GM21367 (cell line): Measurements from ENCODE around the gene MECR.
A peak's percentile ranks its signal among the peaks of the same experiment; 100 is the strongest.

Experiments
- ATAC-seq: cut with Tn5 transposase; IDR thresholded peaks from one replicate; pipeline ENCODE4 v1.9.1; 2021; ENCODE audit not compliant: unreplicated experiment

The MECR gene

GRCh38 chr1:29202584-29203340 is 28.0 kb downstream of the MECR start:
- ATAC-seq: no peak

- ATAC-seq: no peak
Observed at GRCh38 chr1:29202053-29202452, 28.7 kb downstream of the MECR start.

- ATAC-seq: no peak
Observed at GRCh38 chr1:29201595-29202051, 29.1 kb downstream of the MECR start.

- ATAC-seq: no peak
Observed at GRCh38 chr1:29200906-29201594, 29.7 kb downstream of the MECR start.

GRCh38 chr1:29197993-29198392 is 32.7 kb downstream of the MECR start:
- no peak for ATAC-seq

GRCh38 chr1:29197590-29197924 is 33.2 kb downstream of the MECR start:
- ATAC-seq: no peak

GRCh38 chr1:29196863-29197589 is 33.7 kb downstream of the MECR start:
- no peak for ATAC-seq

- ATAC-seq: no peak
Observed at GRCh38 chr1:29195881-29196291, 34.8 kb downstream of the MECR start.

GRCh38 chr1:29193879-29194455 is 36.8 kb downstream of the MECR start:
- no peak for ATAC-seq

- no peak for ATAC-seq
Observed at GRCh38 chr1:29190718-29191117, 40.0 kb downstream of the MECR start.

GRCh38 chr1:29186707-29187106 is 44.0 kb downstream of the MECR start:
- ATAC-seq: no peak

GRCh38 chr1:29186252-29186651 is 44.5 kb downstream of the MECR start:
- no peak for ATAC-seq

- ATAC-seq: no peak
Observed at GRCh38 chr1:29183287-29183686, 47.4 kb downstream of the MECR start.

- ATAC-seq: peak; percentile 79
Observed at GRCh38 chr1:29181413-29182225, 49.1 kb downstream of the MECR start, which contains the start of gene SRSF4. TSS of gene SRSF4 (minus strand) at chr1:29181900. CDS start at chr1:29181752, 148 bp downstream.

GRCh38 chr1:29180497-29181412 is 50.0 kb downstream of the MECR start:
- peak; percentile 5 for ATAC-seq

GRCh38 chr1:29179641-29180184 is 51.0 kb downstream of the MECR start:
- no peak for ATAC-seq

- no peak for ATAC-seq
Observed at GRCh38 chr1:29177022-29177705, 53.6 kb downstream of the MECR start.

GRCh38 chr1:29176576-29176975 is 54.2 kb downstream of the MECR start:
- no peak for ATAC-seq
